ENCODE measurements around the gene LRRC3C. TPM values are rescaled to one million over a fixed set of nuclear protein-coding genes. Genes with fewer than 3 reads are reported as not detected.

LRRC3C gene
- total RNA-seq, 1 donor from 2014 or later: not detected

- peaks cover 0 to 90% of the 10 kb centered on the region in 2 donors for H3K36me3 ChIP-seq
- TF ChIP-seq CTCF (IDR thresholded peaks at IDR 0.05) (no peak), POLR2A (IDR thresholded peaks at IDR 0.05) (no peak), POLR2AphosphoS5 (IDR thresholded peaks at IDR 0.05; ENCODE audit: insufficient read depth in 1 of 2, low read depth in 1 of 2) (no peak)
- no peak overlapping the region for H3K4me3 ChIP-seq
- peaks cover under 1% of the 10 kb centered on the region for H3K4me1 ChIP-seq
- no peaks in the 10 kb centered on the region for H3K27me3 ChIP-seq
- intact Hi-C loops (cut with DNase I): no loop called here
- H3K9me3 ChIP-seq: no peaks in the 10 kb centered on the region
- DNase-seq (ENCODE audit: extremely low spot score in 2 of 2): no peak
- H3K27ac ChIP-seq: no peak overlapping the region
Measured at GRCh38 chr17:39988206-39988810, 60.8 kb downstream of the LRRC3C start.

GRCh38 chr17:39994448-39994847 is 66.9 kb downstream of the LRRC3C start:
- intact Hi-C loops (cut with DNase I): no loop called here
- Histone ChIP-seq H3K4me1 (peaks cover 35% of the 10 kb centered on the region), H3K4me3 (no peak overlapping the region), H3K36me3 (peaks cover 0 to 77% of the 10 kb centered on the region in 2 donors), H3K9me3 (no peaks in the 10 kb centered on the region), H3K27me3 (no peaks in the 10 kb centered on the region), H3K27ac (no peak overlapping the region)
- TF ChIP-seq CTCF (IDR thresholded peaks at IDR 0.05) (no peak), POLR2AphosphoS5 (IDR thresholded peaks at IDR 0.05; ENCODE audit: insufficient read depth in 1 of 2, low read depth in 1 of 2) (no peak), POLR2A (IDR thresholded peaks at IDR 0.05) (no peak)
- DNase-seq (ENCODE audit: extremely low spot score in 2 of 2): no peak

Other genes starting within 250 kb of the LRRC3C start
- gene PGAP3, start 239.7 kb upstream of the LRRC3C start, total RNA-seq: 17.7 TPM
- 52.1 TPM for gene ERBB2, start 227.7 kb upstream of the LRRC3C start, total RNA-seq
- gene MIEN1, start 197.2 kb upstream of the LRRC3C start, total RNA-seq: 74.2 TPM
- 23.6 TPM for gene GRB7, start 189.8 kb upstream of the LRRC3C start, total RNA-seq
- gene IKZF3, start 63.4 kb upstream of the LRRC3C start, total RNA-seq: 5.9 TPM
- not detected for gene ZPBP2, start 59.5 kb upstream of the LRRC3C start, total RNA-seq
- 10.8 TPM for gene GSDMB, start 9.1 kb upstream of the LRRC3C start, total RNA-seq
- 42.7 TPM for gene ORMDL3, start 131 bp upstream of the LRRC3C start, total RNA-seq
- 0.74 TPM for gene GSDMA, start 35.3 kb downstream of the LRRC3C start, total RNA-seq
- 95.0 TPM for gene PSMD3, start 53.1 kb downstream of the LRRC3C start, total RNA-seq
- gene CSF3, start 87.7 kb downstream of the LRRC3C start, total RNA-seq: 25.3 TPM
- 106 TPM for gene MED24, start 126.7 kb downstream of the LRRC3C start, total RNA-seq
- gene THRA, start 135.2 kb downstream of the LRRC3C start, total RNA-seq: 40.3 TPM
- gene NR1D1, start 172.9 kb downstream of the LRRC3C start, total RNA-seq: 15.0 TPM
- gene MSL1, start 194.2 kb downstream of the LRRC3C start, total RNA-seq: 62.4 TPM
- 40.0 TPM for gene CASC3, start 212.8 kb downstream of the LRRC3C start, total RNA-seq
- 144 TPM for gene RAPGEFL1, start 249.7 kb downstream of the LRRC3C start, total RNA-seq

All from vagina (tissue), 2 donors.